ENCODE measurements around the gene ABHD11.
"Not testable (repeated sequence)": the region's sequence is repeated elsewhere in the genome, so short reads cannot be mapped to it uniquely, and the experiment has no call there.

The ABHD11 gene, protein sequence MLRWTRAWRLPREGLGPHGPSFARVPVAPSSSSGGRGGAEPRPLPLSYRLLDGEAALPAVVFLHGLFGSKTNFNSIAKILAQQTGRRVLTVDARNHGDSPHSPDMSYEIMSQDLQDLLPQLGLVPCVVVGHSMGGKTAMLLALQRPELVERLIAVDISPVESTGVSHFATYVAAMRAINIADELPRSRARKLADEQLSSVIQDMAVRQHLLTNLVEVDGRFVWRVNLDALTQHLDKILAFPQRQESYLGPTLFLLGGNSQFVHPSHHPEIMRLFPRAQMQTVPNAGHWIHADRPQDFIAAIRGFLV

DNA sequence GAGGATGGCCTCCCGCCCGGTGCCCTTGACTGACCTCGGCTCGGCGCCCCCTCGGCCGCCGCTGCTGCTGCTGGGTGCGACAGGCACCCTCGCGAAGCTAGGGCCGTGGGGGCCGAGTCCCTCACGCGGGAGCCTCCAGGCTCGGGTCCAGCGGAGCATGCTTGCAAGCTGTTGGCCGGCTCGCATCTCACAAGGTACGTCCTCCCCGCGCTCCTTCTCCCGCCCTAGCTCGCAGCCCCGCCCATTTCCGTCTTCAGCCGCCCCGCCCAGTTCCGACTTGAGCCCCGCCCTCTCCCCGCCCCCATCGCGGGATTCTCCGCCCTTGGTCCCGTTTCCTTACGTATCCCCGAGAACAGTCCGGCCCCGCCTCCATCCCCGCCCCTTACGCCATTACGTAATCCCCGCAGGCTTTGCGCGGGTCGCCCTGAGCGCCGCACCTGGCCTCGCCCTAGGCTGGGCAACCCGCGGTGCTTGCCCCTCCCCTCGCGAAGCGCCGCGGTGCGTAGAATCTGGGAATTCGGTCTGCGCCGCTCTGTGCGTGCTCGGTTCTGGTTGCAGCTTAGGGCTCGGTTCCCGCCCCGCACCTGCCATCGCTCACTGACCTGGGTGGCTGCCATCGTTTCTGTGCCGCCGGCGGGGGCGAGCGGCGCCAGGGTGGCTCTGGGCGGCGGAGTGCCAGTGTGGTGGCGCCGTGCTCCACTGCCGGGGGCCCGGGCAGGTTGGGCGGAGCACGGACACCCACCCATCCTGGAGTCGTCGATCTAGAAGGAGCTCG is at the start of gene ABHD11:
TSS of gene ABHD11 (minus strand) at position 191 of the 775 bp plus-strand sequence. CDS start at position 159, 32 bp downstream.
- peak; percentile 99 for DNase-seq (ENCODE audit: low read depth, low spot score)

DNA sequence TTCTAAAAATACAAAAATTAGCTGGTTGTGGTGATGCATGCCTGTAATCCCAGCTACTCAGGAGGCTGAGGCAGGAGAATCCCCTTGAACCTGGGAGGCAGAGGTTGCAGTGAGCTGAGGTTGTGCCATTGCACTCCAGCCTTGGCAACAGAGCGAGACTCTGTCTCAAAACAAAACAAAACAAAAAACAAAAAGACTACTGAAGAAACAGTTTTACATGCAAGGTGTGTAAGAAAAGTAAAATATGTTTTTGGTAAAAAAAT is 49.1 kb upstream of the ABHD11 start:
- not testable (repeated sequence) for DNase-seq (ENCODE audit: low read depth, low spot score)

DNA sequence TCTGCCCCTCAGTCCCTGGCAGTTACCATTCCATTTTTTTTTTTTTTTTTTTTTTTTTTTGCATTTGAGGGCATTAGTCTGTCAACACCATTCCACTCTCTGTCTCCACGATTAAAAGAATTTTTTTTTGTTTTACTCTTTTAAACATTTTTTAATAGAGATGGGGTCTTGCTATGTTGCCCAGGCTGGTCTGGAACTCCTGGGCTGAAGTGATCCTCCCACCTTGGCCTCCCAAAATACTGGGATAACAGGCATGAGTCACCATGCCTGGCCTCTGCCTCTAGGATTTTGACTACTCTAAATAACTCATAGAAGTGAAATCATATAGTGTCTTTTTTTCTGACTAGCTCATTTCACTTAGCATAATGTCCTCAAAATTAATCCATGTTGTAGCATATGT is 48.0 kb upstream of the ABHD11 start:
- no peak for DNase-seq (ENCODE audit: low read depth, low spot score)

DNA sequence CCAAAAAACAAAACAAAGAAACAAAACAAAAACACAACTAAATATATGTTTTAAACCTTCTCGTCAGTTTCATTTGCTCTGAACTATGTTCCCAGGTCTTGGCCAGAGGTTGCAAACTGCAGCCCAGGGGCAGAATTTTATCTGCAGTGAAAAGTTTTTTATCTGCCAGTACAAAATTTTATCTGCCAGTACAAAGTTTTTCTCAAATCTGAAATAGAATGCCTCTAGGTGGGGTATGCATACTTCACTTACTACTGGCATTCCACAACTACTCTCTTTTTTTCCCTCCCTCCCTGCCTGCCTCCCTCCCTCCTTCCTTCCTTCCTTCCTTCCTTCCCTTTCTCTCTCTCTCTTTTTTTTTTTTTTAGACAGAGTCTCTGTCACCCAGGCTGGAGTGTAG is 40.9 kb upstream of the ABHD11 start:
- no peak for DNase-seq (ENCODE audit: low read depth, low spot score)

DNA sequence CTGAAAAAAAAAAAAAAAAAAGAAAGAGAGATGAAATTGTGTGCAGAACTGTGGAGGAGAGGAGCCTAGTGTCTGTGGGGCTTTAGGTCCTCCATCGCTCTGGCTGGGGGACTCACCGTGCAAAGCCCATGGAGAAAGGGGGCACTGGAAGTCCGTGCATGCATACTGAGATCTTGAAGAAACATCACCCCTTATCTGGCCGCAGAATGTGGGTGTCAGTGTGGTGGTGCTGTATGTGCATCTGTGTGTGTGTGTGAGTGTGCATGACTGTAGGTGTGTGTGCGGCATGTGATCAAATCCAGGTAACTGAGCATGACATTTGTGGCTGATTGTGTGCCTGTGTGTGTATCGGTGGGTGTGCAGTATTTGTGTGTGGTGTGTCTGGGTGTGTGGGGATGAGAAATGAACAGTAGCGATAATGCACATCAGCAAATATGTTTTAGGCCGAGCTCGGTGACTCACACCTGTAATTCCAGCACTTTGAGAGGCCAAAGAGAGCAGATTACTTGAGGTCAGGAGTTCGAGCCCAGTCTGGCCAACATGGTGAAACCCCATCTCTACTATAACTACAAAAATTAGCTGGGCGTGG is 40.3 kb upstream of the ABHD11 start:
- DNase-seq (ENCODE audit: low read depth, low spot score), result no peak

DNA sequence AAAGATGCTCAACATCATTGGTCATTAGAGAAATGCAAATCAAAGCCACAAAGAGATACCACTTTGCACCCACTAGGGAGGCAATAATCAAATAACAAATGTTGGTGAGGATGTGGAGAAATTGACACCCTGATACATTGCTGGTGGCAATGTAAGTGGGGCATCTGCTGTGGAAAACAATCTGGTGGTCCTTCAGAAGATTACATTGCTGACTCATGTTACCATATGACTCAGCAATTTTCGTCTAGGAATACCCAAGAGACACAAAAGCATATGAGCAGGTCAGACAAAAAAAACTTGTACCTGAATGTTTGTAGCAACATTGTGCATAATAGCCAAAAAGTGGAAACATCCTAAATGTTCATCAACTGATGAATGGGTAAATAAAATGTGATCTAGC is 36.3 kb upstream of the ABHD11 start:
- DNase-seq (ENCODE audit: low read depth, low spot score), result no peak

DNA sequence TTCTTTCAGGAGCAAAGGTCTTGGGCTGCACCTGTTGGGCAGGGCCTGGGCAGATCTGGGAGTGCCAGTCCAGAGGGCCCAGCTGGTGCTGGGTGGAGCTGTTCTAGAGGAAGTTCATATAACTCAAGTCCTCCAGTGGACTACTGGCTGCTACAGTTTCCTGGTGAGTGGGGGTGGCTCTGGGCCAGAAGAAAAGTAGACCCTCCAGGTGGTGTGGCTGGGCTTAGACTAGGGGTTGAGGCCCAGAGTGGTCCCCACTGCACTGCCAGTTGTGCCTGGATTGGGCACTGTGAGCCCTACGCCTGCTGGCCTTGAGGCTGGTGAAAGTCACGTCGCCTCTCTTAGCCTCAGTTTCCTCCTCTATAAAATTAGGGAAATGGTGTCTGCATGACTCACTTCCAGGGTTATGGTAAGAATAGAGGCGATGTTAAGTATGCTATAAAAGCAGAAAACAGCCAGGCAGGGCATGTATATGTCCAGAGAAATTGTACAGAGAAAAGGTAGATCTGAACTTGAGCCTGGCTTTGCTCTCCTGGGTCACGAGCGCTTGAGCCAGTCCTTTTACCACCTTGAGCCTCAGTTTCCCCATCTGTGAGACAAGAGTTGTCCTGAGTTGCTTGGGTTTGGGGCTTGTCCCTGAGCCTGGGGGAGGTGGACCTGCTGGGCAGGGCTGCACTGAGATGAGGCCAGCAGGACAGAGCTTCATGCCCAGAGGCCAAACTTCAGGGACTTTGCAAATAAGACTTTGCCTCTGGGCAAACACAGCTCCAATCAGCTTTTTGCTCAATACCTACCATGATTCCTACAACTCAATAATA is 35.3 kb upstream of the ABHD11 start:
- no peak for DNase-seq (ENCODE audit: low read depth, low spot score)

DNA sequence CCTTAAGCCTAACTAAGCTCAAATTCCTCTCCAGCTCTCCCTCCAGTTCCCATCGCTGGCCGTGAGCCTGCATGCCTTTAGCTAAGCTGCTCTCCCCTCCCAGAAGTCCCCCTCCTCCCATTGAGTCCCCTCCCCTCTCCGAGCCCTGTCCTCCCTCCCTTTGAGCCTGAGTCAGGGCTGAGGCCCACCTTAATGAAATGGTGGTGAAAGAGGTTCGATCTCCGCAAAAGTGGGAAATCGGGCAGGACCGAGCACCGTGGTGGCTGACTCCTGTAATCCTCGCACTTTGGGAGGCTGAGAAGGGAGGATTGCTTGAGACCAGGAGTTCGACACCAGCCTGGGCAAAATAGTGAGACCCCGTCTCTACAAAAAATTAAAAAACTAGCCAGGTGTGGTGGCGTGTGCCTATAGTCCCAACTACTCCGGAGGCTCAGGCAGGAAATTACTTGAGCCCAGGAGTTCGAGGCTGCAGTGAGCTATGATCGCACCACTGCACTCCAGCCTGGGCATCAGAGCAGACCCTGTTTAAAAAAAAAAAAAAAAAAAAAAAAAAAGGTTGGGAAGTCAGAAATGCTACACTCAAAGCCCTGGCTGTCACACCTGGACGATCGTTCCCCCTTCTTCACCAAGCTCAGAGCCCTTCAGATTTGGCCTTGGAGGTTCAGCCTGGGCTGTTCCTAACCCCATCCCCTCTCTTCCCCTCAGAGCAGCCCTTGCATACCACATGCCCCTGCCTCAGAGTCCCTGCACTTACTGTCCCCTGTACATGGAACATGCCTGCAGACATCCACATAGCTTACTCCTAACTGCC is 32.5 kb upstream of the ABHD11 start:
- DNase-seq (ENCODE audit: low read depth, low spot score), result no peak

DNA sequence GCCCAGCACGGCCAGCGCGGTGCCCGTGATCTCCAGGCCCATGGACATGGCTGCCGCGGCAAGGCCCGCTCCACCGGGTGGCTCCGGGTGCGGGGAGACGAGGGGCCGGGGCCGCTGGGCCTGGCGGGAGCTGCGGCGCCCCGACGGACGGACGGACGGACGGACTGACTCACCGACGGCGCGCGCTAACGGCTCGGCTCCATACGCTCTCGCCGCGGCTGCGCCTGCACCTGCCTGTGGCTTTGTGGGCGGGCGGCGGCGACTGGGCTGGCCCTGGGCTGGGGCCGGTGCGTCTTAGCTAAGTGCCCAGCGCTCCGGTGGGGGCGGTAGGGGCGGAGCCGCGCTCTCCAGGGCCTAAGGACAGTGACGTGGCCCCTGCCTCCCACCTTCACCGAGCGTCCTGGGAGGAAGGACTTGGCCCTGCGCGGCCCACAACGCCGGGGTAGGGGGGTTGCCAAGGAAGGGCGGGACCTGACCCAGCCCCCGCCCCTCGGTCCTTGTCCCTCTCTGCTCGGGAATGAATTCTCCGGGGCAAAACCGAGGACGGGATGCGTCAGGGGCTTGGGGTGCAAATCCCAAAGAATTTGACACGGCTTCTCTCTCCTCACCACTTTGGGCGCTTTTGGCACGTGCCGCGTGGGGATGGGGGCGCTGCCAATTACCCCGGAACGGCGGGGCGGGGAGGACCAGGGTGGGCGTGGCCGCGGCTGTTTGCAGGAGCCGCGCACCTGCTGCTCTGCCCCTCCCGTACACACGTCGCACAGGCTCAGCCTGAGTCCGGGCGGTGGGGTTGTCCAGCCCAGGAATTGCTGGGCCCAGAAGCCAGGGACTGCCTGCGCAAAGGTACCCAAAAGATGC is 31.6 kb upstream of the ABHD11 start, which contains the start of gene CLDN3:
TSS of gene CLDN3 (minus strand) at position 269 of the 858 bp plus-strand sequence. CDS start at position 48, 221 bp downstream.
- DNase-seq (ENCODE audit: low read depth, low spot score), result no peak

DNA sequence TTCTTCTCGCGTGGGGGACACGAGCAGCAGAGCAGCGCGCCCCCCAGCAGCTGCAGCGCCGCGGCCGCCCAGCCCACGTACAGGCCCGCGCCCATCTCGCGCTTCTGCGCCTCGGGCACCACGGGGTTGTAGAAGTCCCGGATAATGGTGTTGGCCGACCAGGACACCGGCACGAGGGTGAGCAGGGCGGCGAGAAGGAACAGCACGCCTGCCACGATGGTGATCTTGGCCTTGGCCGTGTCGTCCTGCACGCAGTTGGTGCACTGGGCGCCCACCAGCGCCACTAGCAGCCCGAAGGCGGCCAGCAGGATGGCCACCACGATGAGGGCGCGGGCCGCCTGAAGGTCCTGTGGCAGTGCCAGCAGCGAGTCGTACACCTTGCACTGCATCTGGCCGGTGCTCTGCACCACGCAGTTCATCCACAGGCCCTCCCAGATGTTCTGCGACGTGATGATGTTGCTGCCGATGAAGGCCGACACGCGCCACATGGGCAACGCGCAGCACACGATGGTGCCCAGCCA is 30.9 kb upstream of the ABHD11 start:
- DNase-seq (ENCODE audit: low read depth, low spot score), result no peak

DNA sequence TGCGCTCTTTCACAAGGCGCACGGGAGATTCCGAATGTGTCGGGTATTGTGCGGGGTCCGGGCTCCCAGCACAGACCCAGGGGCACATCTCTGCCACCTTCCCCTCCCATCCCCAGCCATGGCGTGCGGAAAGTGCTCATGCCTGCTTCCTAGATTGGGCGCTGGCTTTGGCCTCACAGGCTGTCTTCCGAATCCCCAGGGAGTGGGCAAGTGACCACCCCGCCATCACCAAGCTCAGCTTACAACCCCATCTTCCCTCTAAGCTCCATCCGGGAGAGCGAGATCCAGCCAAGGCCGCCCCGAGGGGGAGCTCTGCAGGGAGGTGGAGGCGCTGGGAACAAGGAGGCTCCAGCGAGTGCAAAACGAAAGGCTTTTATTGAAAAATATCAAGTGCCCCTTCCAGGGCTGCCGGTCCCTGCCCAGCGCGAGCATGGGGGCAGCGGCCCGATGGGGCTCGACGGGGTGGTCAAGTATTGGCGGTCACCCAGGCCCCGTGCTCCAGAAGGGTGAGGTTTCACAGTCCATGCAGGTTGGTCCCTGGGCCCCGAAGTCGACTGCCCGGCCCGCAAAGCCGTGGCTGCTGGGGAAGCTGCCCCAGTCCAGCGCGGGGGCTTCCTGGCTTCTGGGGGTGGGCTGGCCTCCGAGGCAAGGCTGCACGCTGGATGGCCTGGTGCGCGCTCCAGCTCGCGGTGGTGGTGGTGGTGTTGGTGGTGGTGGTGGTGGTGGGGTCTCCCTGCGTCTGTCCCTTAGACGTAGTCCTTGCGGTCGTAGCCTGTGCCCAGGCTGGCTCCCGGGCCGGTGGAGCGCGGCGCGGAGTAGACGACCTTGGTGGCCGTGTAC is 30.3 kb upstream of the ABHD11 start:
- DNase-seq (ENCODE audit: low read depth, low spot score), result no peak

DNA sequence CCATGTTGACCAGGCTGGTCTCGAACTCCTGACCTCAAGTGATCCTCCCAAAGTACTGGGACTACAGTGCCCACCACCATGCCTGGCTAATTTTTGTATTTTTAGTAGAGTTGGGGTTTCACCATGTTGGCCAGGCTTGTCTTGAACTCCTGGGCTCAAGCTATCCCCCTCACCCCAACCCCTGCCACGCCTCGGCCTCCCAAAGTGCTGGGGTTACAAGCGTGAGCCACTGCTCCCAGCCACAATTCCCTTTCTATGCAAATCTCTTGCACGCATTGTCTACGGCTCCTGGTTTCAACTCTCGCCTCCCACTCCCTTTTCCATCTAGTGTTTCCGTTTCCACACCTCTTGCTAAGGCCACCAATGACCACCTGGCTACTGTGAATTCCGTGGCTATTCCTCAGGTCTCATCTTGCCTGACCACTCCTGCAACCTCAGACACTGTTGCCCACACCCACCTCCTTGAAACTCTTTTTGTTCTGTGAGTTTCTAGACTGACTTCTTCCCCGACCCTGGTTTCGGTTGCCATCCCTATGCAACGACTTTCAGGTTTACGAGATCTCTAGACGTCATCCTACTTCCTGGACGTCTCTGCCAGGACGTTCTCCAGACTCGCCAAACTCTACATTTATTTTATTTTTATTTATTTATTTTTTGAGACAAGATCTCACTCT is 28.1 kb upstream of the ABHD11 start:
- DNase-seq (ENCODE audit: low read depth, low spot score), result no peak

DNA sequence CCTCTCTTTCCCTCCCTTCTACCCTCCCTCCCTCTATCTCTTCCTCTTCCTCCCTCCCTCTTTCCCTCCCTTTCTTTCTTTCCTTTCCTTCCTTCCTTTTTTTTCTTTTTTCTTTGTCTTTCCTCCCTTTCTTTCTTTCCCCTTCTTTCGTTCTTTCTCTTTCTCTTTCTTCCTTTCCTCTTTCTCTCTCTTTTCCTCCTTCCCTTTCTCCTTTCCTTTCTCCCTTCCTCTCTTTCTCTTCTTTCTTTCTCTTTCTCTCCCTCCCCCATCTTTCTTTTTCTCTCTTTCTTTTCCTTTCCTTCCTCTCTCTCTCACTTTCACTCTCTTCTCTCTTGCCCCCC is 24.0 kb upstream of the ABHD11 start:
- no peak for DNase-seq (ENCODE audit: low read depth, low spot score)

DNA sequence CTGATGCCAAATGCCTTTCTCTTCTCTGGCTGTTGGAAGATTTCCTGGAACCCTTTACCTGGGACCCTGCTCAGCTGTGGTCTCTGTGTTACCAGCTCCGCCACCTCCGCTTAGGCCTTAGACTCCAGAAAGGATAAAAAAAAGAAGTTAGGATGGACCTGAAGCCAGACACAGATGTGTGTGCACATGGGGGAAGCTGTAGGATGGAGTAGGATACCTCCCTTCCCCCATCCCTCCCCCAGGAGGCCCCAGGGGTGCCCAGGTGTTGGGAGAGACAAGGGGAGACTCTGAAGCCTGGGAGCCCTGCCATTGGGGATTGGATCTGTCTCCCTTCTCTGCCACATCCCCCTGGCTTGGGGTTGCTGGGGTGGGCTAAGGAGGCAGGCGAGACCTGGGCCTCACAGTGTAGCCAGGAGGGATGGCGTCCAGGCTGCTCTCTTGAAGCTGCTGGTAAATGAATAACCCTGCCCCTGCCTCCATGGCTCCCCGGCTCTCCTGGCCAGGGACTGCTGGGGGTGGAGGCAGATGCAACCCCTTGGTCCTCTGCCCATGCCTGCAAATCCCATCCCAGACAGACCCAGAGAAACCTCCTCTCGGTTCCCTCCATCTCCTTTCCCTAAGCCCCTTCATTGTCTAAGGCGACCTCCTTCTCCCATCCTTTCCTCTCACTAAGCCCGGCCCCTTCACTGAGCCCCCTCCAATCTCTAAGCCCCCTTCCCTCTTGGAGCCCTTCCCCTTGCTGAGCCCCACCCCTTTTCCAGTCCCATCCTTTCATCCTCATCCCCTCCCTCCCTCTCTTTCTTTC is 23.5 kb upstream of the ABHD11 start:
- DNase-seq (ENCODE audit: low read depth, low spot score), result no peak

DNA sequence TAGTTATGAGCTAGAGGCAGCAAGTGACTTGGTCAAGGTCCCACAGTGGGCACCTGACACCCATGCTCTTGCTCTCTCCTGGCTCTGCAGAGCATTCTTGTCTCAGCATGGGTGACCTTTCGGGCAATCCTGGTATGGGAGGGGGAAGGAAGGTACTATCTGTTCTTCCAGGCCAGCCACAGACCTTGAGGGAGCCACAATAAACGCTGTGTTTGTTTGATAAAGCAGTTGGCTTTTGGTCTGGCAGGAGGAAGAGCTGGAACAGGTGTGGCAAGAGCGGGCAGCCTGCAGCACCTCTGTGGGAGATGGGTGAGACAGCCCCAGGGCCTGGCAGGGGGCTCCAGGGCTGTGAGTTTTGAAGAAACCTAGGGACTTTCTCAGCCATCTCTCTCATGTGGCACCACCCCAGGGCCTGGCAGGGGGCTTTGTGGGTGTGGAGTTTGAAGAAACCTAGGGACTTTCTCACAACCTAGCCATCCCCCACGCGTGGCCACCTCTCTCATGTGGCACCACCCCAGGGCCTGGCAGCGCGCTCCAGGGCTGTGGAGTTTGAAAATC is 20.1 kb upstream of the ABHD11 start:
- no peak for DNase-seq (ENCODE audit: low read depth, low spot score)

DNA sequence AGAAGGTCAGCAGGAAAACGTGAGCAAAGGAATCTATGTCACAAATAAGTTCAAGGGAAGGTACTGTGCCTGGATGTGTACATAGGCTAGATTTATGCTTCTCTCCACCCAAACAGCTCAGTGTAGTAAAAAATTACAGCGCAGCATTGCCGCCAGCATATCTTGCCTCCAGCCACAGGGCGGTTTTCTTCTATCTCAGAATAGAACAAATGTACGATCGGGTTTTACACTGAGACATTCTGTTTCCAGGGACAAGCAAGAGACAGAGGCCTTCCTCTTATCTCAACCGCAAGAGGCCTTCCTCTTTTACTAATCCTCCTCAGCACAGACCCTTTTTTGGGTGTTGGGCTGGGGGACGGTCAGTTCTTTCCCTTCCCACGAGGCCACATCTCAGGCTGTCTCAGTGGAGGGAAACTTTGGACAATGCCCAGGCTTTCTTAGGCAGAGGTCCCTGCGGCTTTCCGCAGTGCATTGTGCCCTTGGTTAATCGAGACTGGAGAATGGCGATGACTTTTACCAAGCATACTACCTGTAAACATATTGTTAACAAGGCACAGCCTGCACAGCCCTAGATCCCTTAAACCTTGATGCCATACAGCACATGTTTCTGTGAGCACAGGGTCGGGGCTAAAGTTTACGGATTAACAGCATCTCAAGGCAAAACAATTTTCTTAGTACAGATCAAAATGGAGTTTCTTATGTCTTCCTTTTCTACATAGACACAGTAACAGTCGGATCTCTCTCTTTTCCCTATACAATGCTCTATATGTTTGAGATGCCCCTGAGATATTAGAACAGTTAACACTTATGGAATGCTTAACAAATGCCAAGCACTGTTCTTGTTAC is 11.6 kb upstream of the ABHD11 start:
- no peak for DNase-seq (ENCODE audit: low read depth, low spot score)

DNA sequence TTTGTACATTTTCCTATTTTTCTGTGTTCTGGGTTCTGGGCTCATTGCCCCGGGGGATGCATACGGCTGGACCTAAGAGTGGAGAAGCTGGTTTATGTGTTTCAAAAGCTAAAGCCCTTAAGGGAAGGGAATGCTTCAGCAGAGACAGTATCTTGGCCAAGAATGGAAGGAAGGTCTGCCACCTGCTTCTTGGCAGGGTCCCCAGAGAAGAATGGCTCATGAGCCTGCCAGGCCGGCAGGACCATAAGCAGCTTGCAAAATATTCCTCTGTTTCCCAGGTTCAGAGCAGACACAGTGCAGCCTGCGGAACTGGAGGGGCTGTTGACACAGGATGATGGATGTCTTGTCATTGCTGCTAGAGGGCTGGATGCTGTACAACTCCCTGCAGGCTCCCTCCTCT is 7.8 kb upstream of the ABHD11 start:
- DNase-seq (ENCODE audit: low read depth, low spot score), result no peak
